K562 (cell line): ENCODE measurements around the gene SNX27. TPM values are rescaled to one million over a fixed set of nuclear protein-coding genes. Genes with fewer than 3 reads are reported as not detected.

Experiments
- CEBPB ChIP-seq: fragments of 450-650 bp; IDR thresholded peaks from 2 replicates; pipeline ENCODE4 v1.6.1; 2016; ENCODE audit warnings: missing genetic modification characterization, missing compliant biosample characterization
- FOXA1 ChIP-seq: fragments of 450-650 bp; IDR thresholded peaks from 2 replicates; pipeline ENCODE4 v1.6.1; 2016; ENCODE audit warnings: mild to moderate bottlenecking, borderline replicate concordance
- HLTF ChIP-seq: fragments of 450-650 bp; IDR thresholded peaks from 2 replicates; pipeline ENCODE4 v1.6.1; 2016
- MAZ ChIP-seq, 2 experiments: fragments of 450-650 bp in 1 of 2; sonication (generic) in 1 of 2; formaldehyde crosslinking; IDR thresholded peaks in 1 of 2; conservative IDR thresholded peaks in 1 of 2; 2 replicates each; pipeline versions ENCODE4 v1.4.0 to v1.5.0; 2020; ENCODE audit warnings: mild to moderate bottlenecking in 1 of 2, missing genetic modification reagents in 1 of 2
- MECOM ChIP-seq: fragments of 250-450 bp; sonication (Bioruptor Pico); IDR thresholded peaks from 2 replicates; pipeline ENCODE4 v1.8.0; 2022; ENCODE audit warnings: inconsistent platforms
- MEIS2 ChIP-seq: fragments of 450-650 bp; IDR thresholded peaks from 2 replicates; pipeline ENCODE4 v1.6.1; 2014; ENCODE audit warnings: mild to moderate bottlenecking; ENCODE audit not compliant: partially characterized antibody
- MYBL2 ChIP-seq, 2 experiments: fragments of 450-650 bp in 1 of 2; sonication (generic) in 1 of 2; formaldehyde crosslinking in 1 of 2; IDR thresholded peaks; 2 replicates each; pipeline versions ENCODE4 v1.6.1 to v1.8.1; 2017 to 2022; ENCODE audit warnings: borderline replicate concordance in 1 of 2, inconsistent platforms in 1 of 2, low read depth in 1 of 2, mild to moderate bottlenecking in 1 of 2, missing genetic modification reagents in 1 of 2, moderate library complexity in 1 of 2
- NR4A1 ChIP-seq, 2 experiments: fragments of 250-450 bp in 1 of 2; fragments of 450-650 bp in 1 of 2; sonication (Bioruptor Pico) in 1 of 2; IDR thresholded peaks; 2 replicates each; pipeline versions ENCODE4 v1.4.0 to v1.6.1; 2016 to 2020; ENCODE audit warnings: mild to moderate bottlenecking in 2 of 2, missing compliant biosample characterization in 1 of 2, missing genetic modification characterization in 1 of 2, moderate library complexity in 1 of 2
- PHB2 ChIP-seq: fragments of 450-650 bp; IDR thresholded peaks from 2 replicates; pipeline ENCODE4 v1.6.1; 2017; ENCODE audit warnings: low read depth
- PTRF ChIP-seq: fragments of 450-650 bp; IDR thresholded peaks from 2 replicates; pipeline ENCODE4 v1.6.1; 2016; ENCODE audit warnings: mild to moderate bottlenecking, missing genetic modification characterization, missing compliant biosample characterization
- RHOXF2B ChIP-seq: fragments of 250-450 bp; sonication (Bioruptor Pico); conservative IDR thresholded peaks from 2 replicates; pipeline ENCODE4 v1.5.1; 2021
- SIRT6 ChIP-seq: IDR thresholded peaks from one replicate; pipeline ENCODE4 v1.6.1; 2012; ENCODE audit warnings: low read depth, mild to moderate bottlenecking, control low read depth, inconsistent platforms, low read length, moderate library complexity
- SMARCA4 ChIP-seq: fragments of 450-650 bp; IDR thresholded peaks from 2 replicates; pipeline ENCODE4 v1.6.1; 2016
- TCFL5 ChIP-seq: fragments of 250-450 bp; sonication (Bioruptor Pico); conservative IDR thresholded peaks from 2 replicates; pipeline ENCODE4 v1.6.1; 2021; ENCODE audit warnings: mild to moderate bottlenecking, moderate library complexity, matching md5 sums
- ZNF197 ChIP-seq: fragments of 200-800 bp; sonication (Bioruptor generic); IDR thresholded peaks from 2 replicates; pipeline ENCODE4 v1.6.1; 2016; ENCODE audit warnings: low read depth, missing genetic modification characterization, missing compliant biosample characterization
- ZNF316 ChIP-seq: fragments of 450-650 bp; IDR thresholded peaks from 2 replicates; pipeline ENCODE4 v1.6.1; 2016
- ZNF699 ChIP-seq: fragments of 250-450 bp; sonication (Bioruptor Pico); IDR thresholded peaks from 2 replicates; pipeline ENCODE4 v1.8.0; 2021; ENCODE audit warnings: mild to moderate bottlenecking, moderate library complexity; ENCODE audit not compliant: insufficient replicate concordance
- polyA plus RNA-seq, 8 experiments: library from polyadenylated mRNA; depleted of rRNA in 4 of 8; stranded (reverse) in 5 of 8; unstranded in 3 of 8; fragments of >200 nt; fragmentation: Nextera tagmentation in 2 of 8; fragmentation: Illumina TruSeq in 1 of 8; extraction: Ambion mirVana in 2 of 8; extraction: Trizol in 1 of 8; gene quantifications; 2 replicates each; pipeline versions ENCODE4 v1.2.1 to v1.2.3, GENCODE V29; 2011 to 2014; ENCODE audit warnings: inconsistent platforms in 1 of 8, missing spikeins in 1 of 8
- total RNA-seq, 7 experiments: library from RNA; depleted of rRNA in 6 of 7; stranded (reverse); fragments of >200 nt in 6 of 7; fragmentation: Illumina TruSeq in 2 of 7; extraction: Trizol in 2 of 7; gene quantifications; 2 replicates each; pipeline versions ENCODE4 v1.2.1 to v1.2.3, GENCODE V29; 2011 to 2021; ENCODE audit warnings: low replicate concordance in 1 of 7
- TF ChIP-seq, protein P1 (sequence below): IDR thresholded peaks from 2 replicates; pipeline ENCODE4 v1.6.1; 2011; ENCODE audit not compliant: insufficient read length; ENCODE audit errors: extremely low read depth
- TF ChIP-seq, protein P2 (sequence below): fragments of 250-450 bp; sonication (Bioruptor Pico); IDR thresholded peaks from 2 replicates; pipeline ENCODE4 v1.4.0; 2020; ENCODE audit warnings: mild to moderate bottlenecking, moderate library complexity, borderline replicate concordance
- TF ChIP-seq, protein P3 (sequence below): conservative IDR thresholded peaks from 2 replicates; pipeline ENCODE4 v1.6.1; 2011; ENCODE audit warnings: low read depth, mild to moderate bottlenecking, low read length; ENCODE audit not compliant: control insufficient read depth
- TF ChIP-seq, protein P4 (sequence below): fragments of 450-650 bp; IDR thresholded peaks from 2 replicates; pipeline ENCODE4 v1.7.0; 2016; ENCODE audit warnings: borderline replicate concordance

The SNX27 gene
- total and polyA plus RNA-seq, 9 of the 15 experiments (the other 6 are each of a cell fraction or from before 2014, with no cell fraction given) = 4.5 to 18.7 (median 10.1) TPM

DNA sequence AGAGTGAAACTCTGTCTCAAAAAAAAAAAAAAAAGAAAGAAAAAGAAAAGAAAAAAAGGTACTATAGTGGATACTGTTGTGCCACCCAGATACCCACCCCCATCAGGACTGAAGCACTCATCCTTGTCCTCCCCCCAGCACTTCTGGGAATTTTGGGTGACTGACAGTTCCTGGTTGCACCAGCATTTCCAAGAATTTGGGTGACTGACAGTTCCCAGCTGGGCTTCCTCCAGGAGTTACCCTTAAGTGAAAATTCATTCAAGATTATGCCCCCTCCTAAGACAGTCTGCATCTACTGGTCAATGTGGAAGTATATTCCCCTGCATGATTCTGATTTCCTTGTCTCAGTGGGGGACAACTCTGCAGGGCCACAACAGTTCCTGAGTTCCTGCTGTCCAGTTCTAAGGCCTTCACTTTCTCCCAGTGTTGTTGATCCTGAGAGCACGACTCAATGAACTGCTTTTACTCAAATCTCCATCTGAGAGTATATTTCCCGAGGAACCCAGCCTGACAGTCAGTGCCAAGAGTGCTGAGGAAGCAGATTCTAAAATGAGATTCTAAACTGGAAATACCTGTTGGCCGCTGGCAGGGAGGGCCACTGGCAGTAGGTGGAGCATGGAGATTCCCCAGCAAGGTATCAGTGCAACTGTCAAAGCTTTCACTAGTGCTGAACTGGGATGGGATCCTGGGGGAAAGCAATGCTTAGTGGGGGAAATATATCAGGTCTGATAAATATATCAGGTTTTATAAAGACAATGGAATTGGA is 127.9 kb downstream of the SNX27 start (continued):
- TF ChIP-seq MEIS2 (peak; percentile 93), PTRF (tag) (no peak), NR4A1 (CRISPR knock-in tag; IDR thresholded peaks at IDR 0.05) (no peak), NR4A1 (tag; IDR thresholded peaks at IDR 0.05) (no peak), HLTF (no peak), SMARCA4 (peak; percentile 43; the same call in 1 of the 2 replicates), CEBPB (tag) (peak; percentile 55), ZNF699 (CRISPR knock-in tag) (no peak), PHB2 (no peak), SIRT6 (no peak), FOXA1 (no peak), MYBL2 (IDR thresholded peaks at IDR 0.05; ENCODE audit: low read depth) (no peak), MYBL2 (CRISPR knock-in tag; IDR thresholded peaks at IDR 0.05; ENCODE audit: borderline replicate concordance) (no peak), MAZ (CRISPR knock-in tag; conservative IDR thresholded peaks at IDR 0.05 in 1 of 2, IDR thresholded peaks at IDR 0.05 in 1 of 2) (peak in 1 of 2 experiments; percentile 77; a peak in 2 of 4 replicates), MECOM (CRISPR knock-in tag) (peak; percentile 82), RHOXF2B (no peak), TCFL5 (CRISPR knock-in tag) (no peak), ZNF316 (peak; percentile 92), ZNF197 (no peak)
- TF ChIP-seq, protein P1, sequence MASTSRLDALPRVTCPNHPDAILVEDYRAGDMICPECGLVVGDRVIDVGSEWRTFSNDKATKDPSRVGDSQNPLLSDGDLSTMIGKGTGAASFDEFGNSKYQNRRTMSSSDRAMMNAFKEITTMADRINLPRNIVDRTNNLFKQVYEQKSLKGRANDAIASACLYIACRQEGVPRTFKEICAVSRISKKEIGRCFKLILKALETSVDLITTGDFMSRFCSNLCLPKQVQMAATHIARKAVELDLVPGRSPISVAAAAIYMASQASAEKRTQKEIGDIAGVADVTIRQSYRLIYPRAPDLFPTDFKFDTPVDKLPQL = no peak
- TF ChIP-seq, protein P2, sequence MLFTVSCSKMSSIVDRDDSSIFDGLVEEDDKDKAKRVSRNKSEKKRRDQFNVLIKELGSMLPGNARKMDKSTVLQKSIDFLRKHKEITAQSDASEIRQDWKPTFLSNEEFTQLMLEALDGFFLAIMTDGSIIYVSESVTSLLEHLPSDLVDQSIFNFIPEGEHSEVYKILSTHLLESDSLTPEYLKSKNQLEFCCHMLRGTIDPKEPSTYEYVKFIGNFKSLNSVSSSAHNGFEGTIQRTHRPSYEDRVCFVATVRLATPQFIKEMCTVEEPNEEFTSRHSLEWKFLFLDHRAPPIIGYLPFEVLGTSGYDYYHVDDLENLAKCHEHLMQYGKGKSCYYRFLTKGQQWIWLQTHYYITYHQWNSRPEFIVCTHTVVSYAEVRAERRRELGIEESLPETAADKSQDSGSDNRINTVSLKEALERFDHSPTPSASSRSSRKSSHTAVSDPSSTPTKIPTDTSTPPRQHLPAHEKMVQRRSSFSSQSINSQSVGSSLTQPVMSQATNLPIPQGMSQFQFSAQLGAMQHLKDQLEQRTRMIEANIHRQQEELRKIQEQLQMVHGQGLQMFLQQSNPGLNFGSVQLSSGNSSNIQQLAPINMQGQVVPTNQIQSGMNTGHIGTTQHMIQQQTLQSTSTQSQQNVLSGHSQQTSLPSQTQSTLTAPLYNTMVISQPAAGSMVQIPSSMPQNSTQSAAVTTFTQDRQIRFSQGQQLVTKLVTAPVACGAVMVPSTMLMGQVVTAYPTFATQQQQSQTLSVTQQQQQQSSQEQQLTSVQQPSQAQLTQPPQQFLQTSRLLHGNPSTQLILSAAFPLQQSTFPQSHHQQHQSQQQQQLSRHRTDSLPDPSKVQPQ (CRISPR knock-in tag) = no peak
- TF ChIP-seq, protein P3, sequence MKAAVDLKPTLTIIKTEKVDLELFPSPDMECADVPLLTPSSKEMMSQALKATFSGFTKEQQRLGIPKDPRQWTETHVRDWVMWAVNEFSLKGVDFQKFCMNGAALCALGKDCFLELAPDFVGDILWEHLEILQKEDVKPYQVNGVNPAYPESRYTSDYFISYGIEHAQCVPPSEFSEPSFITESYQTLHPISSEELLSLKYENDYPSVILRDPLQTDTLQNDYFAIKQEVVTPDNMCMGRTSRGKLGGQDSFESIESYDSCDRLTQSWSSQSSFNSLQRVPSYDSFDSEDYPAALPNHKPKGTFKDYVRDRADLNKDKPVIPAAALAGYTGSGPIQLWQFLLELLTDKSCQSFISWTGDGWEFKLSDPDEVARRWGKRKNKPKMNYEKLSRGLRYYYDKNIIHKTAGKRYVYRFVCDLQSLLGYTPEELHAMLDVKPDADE = no peak
- TF ChIP-seq, protein P4, sequence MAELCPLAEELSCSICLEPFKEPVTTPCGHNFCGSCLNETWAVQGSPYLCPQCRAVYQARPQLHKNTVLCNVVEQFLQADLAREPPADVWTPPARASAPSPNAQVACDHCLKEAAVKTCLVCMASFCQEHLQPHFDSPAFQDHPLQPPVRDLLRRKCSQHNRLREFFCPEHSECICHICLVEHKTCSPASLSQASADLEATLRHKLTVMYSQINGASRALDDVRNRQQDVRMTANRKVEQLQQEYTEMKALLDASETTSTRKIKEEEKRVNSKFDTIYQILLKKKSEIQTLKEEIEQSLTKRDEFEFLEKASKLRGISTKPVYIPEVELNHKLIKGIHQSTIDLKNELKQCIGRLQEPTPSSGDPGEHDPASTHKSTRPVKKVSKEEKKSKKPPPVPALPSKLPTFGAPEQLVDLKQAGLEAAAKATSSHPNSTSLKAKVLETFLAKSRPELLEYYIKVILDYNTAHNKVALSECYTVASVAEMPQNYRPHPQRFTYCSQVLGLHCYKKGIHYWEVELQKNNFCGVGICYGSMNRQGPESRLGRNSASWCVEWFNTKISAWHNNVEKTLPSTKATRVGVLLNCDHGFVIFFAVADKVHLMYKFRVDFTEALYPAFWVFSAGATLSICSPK = no peak
